ENCODE data around the gene HS1BP3. TPM values are rescaled to one million over a fixed set of nuclear protein-coding genes. Genes with fewer than 3 reads are reported as not detected.

The HS1BP3 gene
- total RNA-seq, 1 experiment from 2014 or later: 17.1 TPM

DNA sequence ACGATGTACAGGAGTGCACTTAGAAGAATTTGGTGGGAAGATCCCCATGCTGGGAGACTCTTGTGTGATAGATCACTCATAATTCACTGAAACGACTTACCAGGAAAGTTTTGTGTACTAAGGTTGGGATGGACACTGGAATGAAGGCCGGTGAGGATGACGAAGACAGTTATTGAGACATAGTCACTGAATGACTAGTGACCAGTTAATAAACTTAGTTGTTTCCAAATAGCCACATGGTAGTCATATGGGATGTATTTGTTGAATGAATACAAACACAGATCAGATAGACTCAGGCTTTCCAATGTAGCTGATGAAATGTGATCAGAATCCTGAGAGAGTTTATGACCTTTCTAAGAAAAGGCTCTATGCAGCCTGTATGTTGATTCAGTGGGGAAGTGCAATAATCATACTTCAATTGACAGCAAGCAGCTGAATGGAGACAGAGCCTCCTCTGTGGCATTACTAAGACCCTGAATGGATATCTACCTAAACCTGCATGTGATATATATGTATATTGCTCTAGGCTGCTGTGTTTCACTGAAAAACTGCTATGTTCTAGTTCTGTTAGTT is 36.4 kb upstream of the HS1BP3 start:
- intact Hi-C loops (cut with micrococcal nuclease): no loop called here
- no peak for ATAC-seq
- no peak overlapping the region for H3K4me3 ChIP-seq (replicated peaks in 1 of 2; ENCODE audit: low read depth in 1 of 2, low read length in 2 of 2)
- no peaks in the 10 kb centered on the region for H3K9me3 ChIP-seq (ENCODE audit: control insufficient read depth in 1 of 2, insufficient read depth in 1 of 2, low read depth in 1 of 2, low read length in 2 of 2)
- H3K27ac ChIP-seq (ENCODE audit: low read depth, low read length): no peak overlapping the region
- no peaks in the 10 kb centered on the region for H3K9me2 ChIP-seq (ENCODE audit: insufficient read depth)
- TF ChIP-seq RAD21 (IDR thresholded peaks at IDR 0.05; ENCODE audit: low read depth) (no peak), SRF (IDR thresholded peaks at IDR 0.05; ENCODE audit: low read depth) (no peak), ZNF274 (IDR thresholded peaks at IDR 0.05; ENCODE audit: low read depth, low read length) (no peak), SIN3A (IDR thresholded peaks at IDR 0.05; ENCODE audit: low read depth) (no peak), SP1 (IDR thresholded peaks at IDR 0.05; ENCODE audit: low read depth) (no peak)
- TF ChIP-seq, protein P1, sequence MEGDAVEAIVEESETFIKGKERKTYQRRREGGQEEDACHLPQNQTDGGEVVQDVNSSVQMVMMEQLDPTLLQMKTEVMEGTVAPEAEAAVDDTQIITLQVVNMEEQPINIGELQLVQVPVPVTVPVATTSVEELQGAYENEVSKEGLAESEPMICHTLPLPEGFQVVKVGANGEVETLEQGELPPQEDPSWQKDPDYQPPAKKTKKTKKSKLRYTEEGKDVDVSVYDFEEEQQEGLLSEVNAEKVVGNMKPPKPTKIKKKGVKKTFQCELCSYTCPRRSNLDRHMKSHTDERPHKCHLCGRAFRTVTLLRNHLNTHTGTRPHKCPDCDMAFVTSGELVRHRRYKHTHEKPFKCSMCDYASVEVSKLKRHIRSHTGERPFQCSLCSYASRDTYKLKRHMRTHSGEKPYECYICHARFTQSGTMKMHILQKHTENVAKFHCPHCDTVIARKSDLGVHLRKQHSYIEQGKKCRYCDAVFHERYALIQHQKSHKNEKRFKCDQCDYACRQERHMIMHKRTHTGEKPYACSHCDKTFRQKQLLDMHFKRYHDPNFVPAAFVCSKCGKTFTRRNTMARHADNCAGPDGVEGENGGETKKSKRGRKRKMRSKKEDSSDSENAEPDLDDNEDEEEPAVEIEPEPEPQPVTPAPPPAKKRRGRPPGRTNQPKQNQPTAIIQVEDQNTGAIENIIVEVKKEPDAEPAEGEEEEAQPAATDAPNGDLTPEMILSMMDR (IDR thresholded peaks at IDR 0.05 in 2 of 3, conservative IDR thresholded peaks at IDR 0.05 in 1 of 3; ENCODE audit: borderline replicate concordance in 1 of 3, insufficient read depth in 1 of 3, low read depth in 2 of 3, low read length in 2 of 3): no peak
- TF ChIP-seq, protein P2, sequence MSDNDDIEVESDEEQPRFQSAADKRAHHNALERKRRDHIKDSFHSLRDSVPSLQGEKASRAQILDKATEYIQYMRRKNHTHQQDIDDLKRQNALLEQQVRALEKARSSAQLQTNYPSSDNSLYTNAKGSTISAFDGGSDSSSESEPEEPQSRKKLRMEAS (IDR thresholded peaks at IDR 0.05): no peak
- no peak overlapping the region for H3K9ac ChIP-seq (ENCODE audit: low read length)
- ChIA-PET RAD21 (ENCODE audit: low non-redundant PET in 1 of 2, low total read pairs in 2 of 2, uncharacterized antibody in 2 of 2, unreplicated experiment in 2 of 2) (no interaction called here), POLR2A (no interaction called here), CTCF (no interaction called here)
- H4K20me1 ChIP-seq (ENCODE audit: insufficient read depth): no peaks in the 10 kb centered on the region; the same call in 1 of the 2 replicates
- no peak overlapping the region for H3K4me2 ChIP-seq (ENCODE audit: low read length)
- H3K79me2 ChIP-seq (ENCODE audit: insufficient read depth, low read length): no peaks in the 10 kb centered on the region
- H3K27me3 ChIP-seq (ENCODE audit: insufficient read depth, low read length): no peaks in the 10 kb centered on the region
- no peak for DNase-seq (ENCODE audit: low read depth, low spot score)
- H2AFZ ChIP-seq (ENCODE audit: low read depth, low read length, poor library complexity, severe bottlenecking): no peak overlapping the region
- BruUV-seq (replicated peaks): no TSS peak
- 0 out of 4 replicates have a peak, but pooled peaks cover 2 to 3% of the 10 kb centered on the region in 2 experiments for H3K36me3 ChIP-seq (ENCODE audit: control insufficient read depth in 1 of 2, insufficient read depth in 2 of 2, low read length in 2 of 2)
- H3K4me1 ChIP-seq (ENCODE audit: control insufficient read depth in 1 of 2, insufficient read depth in 2 of 2, low read length in 2 of 2): no peaks in the 10 kb centered on the region

Data from HCT116 (cell line).